22Rv1 (cell line): Measurements from ENCODE around the gene COG5.
"Not testable (repeated sequence)": the region's sequence is repeated elsewhere in the genome, so short reads cannot be mapped to it uniquely, and the experiment has no call there.

Experiments used
- ZFX ChIP-seq: fragments of 450-650 bp; IDR thresholded peaks from 2 replicates; pipeline ENCODE4 v1.6.1; 2017; ENCODE audit warnings: antibody characterized with exemption, borderline replicate concordance
- TF ChIP-seq, protein P1 (sequence below): fragments of 450-650 bp; IDR thresholded peaks from 2 replicates; pipeline ENCODE4 v1.5.1; 2017; ENCODE audit warnings: mild to moderate bottlenecking

DNA sequence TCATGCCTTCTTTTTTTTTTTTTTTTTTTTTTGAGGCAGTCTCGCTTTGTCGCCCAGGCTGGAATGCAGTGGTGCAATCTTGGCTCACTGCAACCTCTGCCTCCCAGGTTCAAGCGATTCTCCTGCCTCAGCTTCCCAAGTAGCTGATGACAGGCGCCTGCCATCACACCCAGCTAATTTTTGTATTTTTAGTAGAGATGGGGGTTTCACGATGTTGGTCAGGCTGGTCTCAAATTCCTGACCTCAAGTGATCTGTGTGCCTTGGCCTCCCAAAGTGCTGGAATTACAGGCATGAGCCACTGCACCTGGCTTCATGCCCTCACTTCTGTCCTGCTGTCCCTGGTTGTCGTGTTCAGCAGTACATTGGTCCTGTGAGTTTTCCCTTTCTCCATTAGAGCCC, 342.9 kb downstream of the COG5 start:
- TF ChIP-seq, protein P1, sequence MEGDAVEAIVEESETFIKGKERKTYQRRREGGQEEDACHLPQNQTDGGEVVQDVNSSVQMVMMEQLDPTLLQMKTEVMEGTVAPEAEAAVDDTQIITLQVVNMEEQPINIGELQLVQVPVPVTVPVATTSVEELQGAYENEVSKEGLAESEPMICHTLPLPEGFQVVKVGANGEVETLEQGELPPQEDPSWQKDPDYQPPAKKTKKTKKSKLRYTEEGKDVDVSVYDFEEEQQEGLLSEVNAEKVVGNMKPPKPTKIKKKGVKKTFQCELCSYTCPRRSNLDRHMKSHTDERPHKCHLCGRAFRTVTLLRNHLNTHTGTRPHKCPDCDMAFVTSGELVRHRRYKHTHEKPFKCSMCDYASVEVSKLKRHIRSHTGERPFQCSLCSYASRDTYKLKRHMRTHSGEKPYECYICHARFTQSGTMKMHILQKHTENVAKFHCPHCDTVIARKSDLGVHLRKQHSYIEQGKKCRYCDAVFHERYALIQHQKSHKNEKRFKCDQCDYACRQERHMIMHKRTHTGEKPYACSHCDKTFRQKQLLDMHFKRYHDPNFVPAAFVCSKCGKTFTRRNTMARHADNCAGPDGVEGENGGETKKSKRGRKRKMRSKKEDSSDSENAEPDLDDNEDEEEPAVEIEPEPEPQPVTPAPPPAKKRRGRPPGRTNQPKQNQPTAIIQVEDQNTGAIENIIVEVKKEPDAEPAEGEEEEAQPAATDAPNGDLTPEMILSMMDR, result not testable (repeated sequence)
- TF ChIP-seq ZFX, result not testable (repeated sequence)
